Sigmoid colon (tissue), 4 donors: ENCODE data around the gene EHMT1.

Experiments used
- POLR2A ChIP-seq, 2 donors: fragments of 450-650 bp; IDR thresholded peaks; one replicate each; pipeline ENCODE4 v1.6.1; 2016; ENCODE audit warnings: antibody characterized with exemption in 2 of 2, mild to moderate bottlenecking in 2 of 2, moderate library complexity in 2 of 2
- POLR2AphosphoS5 ChIP-seq, 4 donors: sonication (generic); formaldehyde crosslinking; IDR thresholded peaks; one replicate each; pipeline ENCODE4 v1.6.1; 2017; ENCODE audit warnings: antibody characterized with exemption in 4 of 4
- TF ChIP-seq, protein P1 (sequence below), 4 experiments: fragments of 450-650 bp in 3 of 4; fragments of 200-600 bp in 1 of 4; IDR thresholded peaks; one replicate each; pipeline ENCODE4 v1.5.1; 2016 to 2019; ENCODE audit warnings: antibody characterized with exemption in 4 of 4, mild to moderate bottlenecking in 3 of 4, moderate library complexity in 2 of 4

DNA sequence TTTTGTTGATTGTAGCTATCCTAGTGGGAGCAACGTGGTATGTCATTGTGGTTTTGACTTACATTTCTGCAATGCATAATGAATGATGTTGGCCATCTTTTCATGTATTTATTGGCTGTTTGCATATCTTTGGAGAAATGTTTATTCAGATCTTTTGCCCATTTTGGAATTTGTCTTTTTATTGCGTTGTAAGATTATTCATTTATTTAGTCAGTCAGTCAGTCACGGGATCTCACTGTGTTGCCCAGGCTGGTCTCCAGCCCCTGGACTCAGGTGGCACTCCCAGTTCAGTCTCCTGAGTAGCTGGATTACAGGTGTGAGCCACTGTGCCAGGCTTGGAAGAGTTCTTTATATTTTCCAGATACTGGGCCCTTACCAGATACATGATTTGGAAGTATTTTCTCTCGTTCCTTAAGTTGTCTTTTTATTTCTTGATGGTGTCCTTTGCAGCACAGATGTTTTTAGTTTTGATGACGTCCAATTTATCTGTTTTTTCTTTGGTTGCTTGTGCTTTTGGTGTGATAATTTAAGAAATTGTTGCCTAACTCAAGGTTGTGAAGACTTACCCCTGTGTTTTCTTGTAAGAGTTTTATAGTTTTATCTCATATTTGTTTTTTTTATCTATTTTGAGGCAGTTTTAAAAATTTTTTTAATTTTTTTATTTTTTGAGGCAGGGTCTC is 67.1 kb downstream of the EHMT1 start:
- TF ChIP-seq, protein P1, sequence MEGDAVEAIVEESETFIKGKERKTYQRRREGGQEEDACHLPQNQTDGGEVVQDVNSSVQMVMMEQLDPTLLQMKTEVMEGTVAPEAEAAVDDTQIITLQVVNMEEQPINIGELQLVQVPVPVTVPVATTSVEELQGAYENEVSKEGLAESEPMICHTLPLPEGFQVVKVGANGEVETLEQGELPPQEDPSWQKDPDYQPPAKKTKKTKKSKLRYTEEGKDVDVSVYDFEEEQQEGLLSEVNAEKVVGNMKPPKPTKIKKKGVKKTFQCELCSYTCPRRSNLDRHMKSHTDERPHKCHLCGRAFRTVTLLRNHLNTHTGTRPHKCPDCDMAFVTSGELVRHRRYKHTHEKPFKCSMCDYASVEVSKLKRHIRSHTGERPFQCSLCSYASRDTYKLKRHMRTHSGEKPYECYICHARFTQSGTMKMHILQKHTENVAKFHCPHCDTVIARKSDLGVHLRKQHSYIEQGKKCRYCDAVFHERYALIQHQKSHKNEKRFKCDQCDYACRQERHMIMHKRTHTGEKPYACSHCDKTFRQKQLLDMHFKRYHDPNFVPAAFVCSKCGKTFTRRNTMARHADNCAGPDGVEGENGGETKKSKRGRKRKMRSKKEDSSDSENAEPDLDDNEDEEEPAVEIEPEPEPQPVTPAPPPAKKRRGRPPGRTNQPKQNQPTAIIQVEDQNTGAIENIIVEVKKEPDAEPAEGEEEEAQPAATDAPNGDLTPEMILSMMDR (IDR thresholded peaks at IDR 0.05), result no peak
- no peak for TF ChIP-seq POLR2A (IDR thresholded peaks at IDR 0.05)
- TF ChIP-seq POLR2AphosphoS5 (IDR thresholded peaks at IDR 0.05), result no peak
